Ramos (cell line): ENCODE data around the gene TEX261.
"Not testable (repeated sequence)": the region's sequence is repeated elsewhere in the genome, so short reads cannot be mapped to it uniquely, and the experiment has no call there.

ENCODE experiments used
- in situ Hi-C: fragments of 300-500 bp; cut with MboI; formaldehyde crosslinking; loops from one replicate; pipeline ENCODE4 v1.14.3; 2022; ENCODE audit warnings: low sequenced_read_pairs; ENCODE audit not compliant: unreplicated experiment

Gene TEX261

GRCh38 chr2:71000780-71001591, 6.3 kb upstream of the TEX261 start:
- in situ Hi-C loops, result no loop called here

GRCh38 chr2:70999931-71000330, 5.3 kb upstream of the TEX261 start:
- in situ Hi-C loops, result not testable (repeated sequence)

- in situ Hi-C loops, result no loop called here
Measured at GRCh38 chr2:70999362-70999761, 4.7 kb upstream of the TEX261 start.

- in situ Hi-C loops, result not testable (repeated sequence)
Measured at GRCh38 chr2:70998885-70999284, 4.2 kb upstream of the TEX261 start.

DNA sequence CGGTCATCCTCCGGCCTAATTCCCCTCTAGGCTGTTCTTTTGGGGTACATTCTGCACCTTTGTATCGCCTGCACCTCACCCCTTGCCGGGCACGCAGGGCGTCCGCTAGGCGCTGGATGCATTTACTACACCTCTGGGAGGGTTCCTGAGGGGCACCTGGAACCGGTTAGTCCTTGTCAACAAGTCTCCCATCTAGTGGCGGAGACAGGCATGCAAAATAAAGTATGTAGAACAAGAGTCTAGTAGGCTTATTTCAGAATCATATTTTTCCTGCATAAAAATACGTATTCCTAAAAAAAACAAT, 705 bp upstream of the TEX261 start:
- in situ Hi-C loops, result no loop called here

DNA sequence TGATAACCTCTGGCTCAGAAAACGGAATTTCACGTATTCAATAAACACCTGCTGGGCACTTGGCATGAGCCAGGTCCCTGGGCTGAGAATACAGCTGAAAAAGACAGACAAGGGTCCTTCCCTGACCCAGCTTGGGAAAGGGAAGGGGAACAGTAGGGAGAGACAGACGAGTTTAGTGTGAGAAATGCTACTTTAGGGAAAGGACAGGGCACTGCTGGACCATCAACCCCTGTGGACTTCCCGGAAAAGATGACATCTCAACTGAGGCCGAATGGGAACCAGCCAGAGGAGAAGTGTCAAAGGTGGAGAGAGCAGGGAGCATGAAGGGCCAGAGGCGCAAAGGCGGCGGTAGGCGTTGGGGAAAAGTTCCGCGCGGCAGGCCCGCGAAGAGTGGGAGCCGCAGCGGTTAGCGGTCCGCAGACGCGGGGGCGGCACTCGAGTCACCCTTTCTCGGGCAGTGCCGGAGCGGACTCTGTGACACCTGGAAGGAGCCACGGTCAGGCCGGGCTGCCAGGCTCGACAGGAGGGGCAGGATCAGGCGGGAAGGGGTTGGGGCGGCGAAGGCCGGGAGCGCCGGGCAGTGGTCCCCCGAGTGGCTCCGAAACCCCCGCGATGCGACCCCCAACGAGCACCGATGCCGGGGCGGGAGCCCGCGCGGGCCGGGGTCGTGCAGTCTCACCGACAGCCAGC, 519 bp downstream of the TEX261 start:
- in situ Hi-C loops, result no loop called here

DNA sequence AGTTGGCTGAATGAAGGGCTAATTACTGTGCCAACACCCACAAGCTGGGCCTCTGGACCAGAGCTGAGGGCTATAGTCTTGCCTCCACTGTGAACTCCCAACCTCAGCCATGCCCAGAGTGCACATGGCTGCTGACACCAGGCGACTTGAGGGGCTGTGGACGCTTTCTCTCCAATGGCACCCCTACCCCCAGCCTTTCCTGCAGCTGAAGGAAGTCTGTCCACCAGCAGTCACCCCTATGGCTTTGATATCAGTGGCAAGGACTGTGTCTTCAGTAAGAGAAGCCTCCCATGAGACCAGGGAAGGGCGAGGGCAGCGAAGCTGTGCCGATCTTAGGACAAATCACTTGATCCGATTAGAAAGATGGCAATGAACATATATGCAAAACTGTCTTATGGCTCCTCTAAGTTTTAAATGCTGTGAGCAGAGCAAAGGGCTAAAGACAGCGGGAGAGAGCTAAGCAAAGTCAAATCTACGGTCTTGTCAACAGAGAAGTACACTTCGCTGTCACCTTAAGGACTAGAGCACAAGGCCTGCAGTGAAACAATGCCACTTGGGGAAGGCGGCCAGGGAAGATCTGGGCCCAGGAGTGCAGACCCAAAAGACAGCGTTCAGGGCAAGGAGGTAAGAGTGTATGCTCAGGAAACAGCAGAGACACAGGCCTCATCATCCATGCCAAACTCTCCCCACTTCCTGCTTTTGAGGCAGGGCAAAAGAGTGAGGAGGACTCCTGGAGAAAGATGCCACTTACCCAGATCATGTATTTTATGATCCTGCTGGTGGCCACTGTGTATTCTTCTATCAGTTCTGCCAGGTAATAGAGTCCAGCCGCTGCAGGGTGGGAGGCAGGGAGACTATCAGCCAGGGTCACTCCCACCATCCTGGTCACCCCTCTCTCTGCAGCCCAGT, 1.5 kb downstream of the TEX261 start:
- in situ Hi-C loops, result no loop called here

DNA sequence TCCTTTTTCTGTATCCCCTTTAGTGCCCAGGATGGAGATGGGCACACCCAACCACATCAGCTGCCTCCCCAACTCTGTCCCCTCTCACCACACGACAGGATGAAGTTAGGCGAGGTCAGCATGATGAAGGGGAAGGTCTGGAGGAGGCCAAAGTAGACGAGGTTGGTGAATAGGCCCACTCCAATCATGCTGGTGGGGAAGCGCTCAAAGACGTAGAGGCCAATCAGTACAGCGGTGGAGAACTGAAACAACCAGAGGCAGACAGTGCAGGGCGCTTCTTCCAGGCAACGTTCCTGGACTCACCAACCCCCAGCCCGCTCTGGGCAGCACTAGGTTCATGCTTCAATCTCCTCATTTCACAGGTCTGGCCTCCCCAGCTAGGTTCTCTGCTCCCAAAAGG, 2.9 kb downstream of the TEX261 start:
- in situ Hi-C loops, result no loop called here

DNA sequence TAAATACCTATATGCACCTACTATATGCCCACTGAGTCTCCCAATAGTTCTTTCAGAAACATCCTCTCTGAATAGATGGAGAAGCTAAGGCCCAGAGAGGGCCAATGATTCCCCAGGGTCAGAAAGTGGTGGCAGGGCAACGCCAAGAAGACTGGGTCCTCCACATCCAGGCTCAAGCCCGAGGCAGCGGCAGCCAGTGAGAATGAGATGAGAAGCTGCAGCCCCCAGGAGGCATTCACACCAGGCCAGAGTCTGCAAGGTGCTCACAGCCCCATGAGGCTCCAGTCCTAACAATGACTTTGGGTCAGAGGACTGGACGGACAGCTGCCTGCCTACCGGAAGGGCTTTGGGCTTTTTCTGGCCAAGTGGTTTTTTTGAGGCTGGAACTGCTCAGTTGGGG, 3.5 kb downstream of the TEX261 start:
- in situ Hi-C loops, result no loop called here

DNA sequence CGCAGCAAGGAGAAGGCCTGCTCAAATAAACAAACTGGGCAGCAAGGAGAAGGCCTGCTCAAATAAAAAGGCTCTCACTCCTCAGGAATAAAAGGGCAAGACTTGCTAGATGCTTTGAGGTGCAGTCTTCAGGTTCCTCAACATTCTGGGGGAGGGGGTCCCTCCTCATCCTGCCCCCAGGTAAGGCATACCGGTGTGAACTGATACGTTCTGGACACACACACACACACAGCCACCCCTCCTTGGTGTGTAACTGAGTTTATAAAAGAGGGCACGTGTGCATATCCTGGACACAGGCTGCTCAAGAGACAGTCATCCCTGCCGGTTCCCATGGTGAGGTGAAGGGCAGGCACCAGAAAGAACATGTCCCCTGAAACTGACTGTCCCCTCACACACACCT, 4.5 kb downstream of the TEX261 start:
- in situ Hi-C loops, result no loop called here

GRCh38 chr2:70988726-70989648, 5.7 kb downstream of the TEX261 start:
- in situ Hi-C loops, result no loop called here

DNA sequence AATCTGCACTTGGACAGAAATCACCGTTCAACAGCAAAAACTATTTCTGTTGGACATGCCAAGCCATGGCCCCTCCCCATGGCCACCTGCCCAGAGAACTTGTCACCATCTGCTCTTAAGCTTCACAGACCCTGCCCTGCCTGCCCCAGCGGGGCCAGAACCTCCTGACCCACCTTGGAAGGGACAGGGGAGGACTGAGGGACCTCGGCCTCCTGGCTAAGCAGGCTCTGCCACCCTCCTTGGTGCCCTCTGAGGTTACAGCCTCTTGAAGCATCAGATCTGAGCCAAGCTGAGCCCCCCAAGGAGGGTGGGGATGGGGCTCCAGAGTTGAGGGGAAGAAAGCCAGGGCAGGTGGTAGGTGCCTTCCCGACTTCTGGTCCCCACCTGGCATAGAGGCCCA, 6.5 kb downstream of the TEX261 start:
- in situ Hi-C loops, result no loop called here

DNA sequence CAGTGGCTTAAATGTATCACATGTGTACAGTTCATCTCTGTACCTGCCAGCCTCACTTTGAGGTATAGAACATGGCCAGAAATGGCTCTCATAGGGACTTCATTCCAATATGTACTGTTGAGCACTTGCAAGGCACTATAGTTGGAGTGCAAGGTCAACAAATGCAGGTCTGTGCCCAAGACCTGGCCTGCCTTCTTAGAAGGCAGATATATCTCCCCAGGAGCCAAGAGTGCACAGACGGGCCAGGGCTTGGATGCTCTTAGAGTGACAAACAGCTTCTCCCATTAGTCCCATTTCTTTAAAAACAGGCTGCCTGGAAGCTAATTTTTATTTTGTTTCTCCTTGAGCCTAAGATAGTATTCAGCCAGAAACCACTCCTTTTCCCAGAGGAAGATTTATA, 7.3 kb downstream of the TEX261 start:
- in situ Hi-C loops, result no loop called here

DNA sequence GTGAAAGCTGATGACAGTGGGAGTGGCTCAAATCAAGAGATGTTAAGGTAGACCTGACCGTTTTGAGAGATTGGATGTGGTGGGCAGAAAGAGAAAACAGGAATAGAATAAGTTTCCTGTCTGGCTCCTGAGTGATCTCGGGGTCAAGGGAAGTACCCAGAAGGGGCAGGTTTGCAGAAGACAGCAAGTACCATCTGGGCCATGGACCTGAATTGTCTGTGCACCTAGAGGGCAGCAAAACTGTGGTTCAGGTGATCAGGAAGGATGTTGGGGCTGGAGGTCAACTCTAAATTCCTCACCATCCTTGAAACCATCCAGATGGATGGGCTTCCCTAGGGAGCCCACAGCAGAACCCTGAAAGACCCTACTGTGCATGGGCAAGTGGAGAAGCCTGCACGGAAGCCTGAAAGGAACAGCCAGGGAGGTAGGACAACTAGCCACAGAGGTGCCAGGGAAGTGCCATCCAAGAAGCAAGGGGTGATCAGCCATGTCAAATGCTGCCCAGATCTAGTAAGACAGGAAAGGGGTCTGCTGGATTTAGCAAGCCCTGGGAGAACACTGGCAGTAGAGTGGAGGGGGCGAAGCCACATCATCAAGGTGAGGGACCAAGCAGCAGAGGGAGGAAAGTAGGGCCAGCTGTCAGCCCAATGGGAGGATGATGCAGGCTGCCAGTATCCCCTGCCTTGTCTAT, 8.0 kb downstream of the TEX261 start:
- in situ Hi-C loops, result no loop called here

GRCh38 chr2:70985956-70986355, 8.7 kb downstream of the TEX261 start:
- in situ Hi-C loops, result no loop called here

DNA sequence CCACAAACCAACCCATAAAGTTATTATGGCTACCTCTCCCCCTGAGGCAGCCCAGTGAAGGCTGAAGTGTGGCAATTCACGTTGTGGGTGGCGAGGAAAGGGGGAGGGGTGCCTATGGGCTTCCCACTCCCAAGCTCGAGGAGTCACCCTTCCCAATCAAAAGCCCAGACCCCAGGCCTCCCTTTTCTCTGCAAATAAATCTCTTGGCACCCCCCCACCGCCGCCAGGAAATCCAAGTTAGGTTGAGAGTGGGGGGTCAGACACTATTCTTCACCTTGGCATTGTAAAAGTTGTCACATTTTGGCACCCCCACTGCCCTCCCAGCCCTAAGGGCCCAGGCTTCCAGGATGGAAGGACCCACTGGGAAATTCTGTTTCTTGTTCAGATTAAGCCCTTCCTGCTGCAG, 9.4 kb downstream of the TEX261 start:
- in situ Hi-C loops, result no loop called here

- in situ Hi-C loops, result no loop called here
Measured at GRCh38 chr2:70984576-70985282, 9.9 kb downstream of the TEX261 start.

GRCh38 chr2:70984228-70984575, 10.5 kb downstream of the TEX261 start:
- in situ Hi-C loops, result no loop called here
